ENCODE data around the gene RPL23. TPM values are rescaled to one million over a fixed set of nuclear protein-coding genes. Genes with fewer than 3 reads are reported as not detected.

RPL23 gene
- total and polyA plus RNA-seq, 4 donors = 1,147 to 5,274 (median 2,061) TPM

DNA sequence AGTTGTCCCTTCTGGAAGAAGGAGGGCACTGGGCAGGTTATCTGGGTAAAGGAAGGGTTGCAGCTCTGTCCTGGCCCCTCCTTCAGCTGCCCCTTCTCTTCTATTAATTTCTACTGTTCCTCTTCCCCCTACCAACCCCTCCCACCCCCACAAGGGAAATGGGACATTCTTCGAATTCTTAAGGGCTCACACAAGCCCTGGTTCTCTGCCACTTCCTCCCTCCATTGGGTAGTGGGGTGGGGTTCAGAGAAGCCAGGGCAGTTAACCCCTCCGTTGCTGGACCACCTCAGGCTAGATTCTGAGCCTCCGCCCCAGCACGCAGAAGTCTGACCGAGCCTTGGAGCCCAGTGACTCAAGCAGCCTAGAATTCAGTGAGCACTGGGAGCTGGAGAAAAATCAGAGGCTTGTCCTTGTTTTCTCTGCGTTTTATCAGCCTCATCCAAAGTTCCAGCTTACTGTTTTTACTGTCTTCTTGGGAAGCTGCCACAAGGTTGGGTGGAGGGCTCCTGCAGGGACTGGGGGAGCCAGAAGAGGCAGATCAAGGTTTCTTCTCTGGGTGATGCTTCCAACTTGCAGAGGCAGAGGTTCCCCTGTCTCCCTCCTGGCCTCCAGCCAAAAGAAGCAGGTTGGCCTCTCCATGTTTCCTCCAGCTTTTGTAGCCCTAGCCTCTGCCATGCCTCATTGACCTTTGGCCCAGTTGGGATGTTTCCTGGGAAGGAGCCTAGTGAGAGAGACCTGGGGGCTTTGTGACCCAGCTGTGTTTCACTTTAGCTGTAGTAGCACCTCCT is 26.6 kb upstream of the RPL23 start:
- intact Hi-C loops (cut with DNase I) = loop anchor here in 1 of 2 donors (5.0 to 10.0 kb wide), 2 partner anchors 37 to 275 kb away; partner anchors contain the start of gene PLXDC1
- Histone ChIP-seq H3K4me3 (ENCODE audit: low read length in 2 of 2) (no peak overlapping the region), H3K27ac (ENCODE audit: low read depth in 1 of 2, low read length in 2 of 2) (peak overlapping the region; percentile 44 to 65), H3K9me3 (ENCODE audit: control insufficient read depth, low read length) (no peaks in the 10 kb centered on the region), H3K27me3 (ENCODE audit: control insufficient read depth in 1 of 2, insufficient read depth in 2 of 2, low read length in 1 of 2) (no peaks in the 10 kb centered on the region), H3K36me3 (ENCODE audit: control insufficient read depth in 1 of 2, insufficient read depth in 2 of 2, low read length in 1 of 2) (peaks cover 0 to 2% of the 10 kb centered on the region in 2 donors), H3K4me1 (ENCODE audit: control insufficient read depth in 1 of 2, insufficient read depth in 2 of 2, low read length in 2 of 2) (peaks cover 2 to 8% of the 10 kb centered on the region in 2 donors)
- peak; percentile 16 for ATAC-seq (ENCODE audit: low FRiP score)
- peak; percentile 73 to 84 for DNase-seq
- 3 to 5% methylated on average over 6 of the region's 6 CpGs for WGBS, 2 donors

DNA sequence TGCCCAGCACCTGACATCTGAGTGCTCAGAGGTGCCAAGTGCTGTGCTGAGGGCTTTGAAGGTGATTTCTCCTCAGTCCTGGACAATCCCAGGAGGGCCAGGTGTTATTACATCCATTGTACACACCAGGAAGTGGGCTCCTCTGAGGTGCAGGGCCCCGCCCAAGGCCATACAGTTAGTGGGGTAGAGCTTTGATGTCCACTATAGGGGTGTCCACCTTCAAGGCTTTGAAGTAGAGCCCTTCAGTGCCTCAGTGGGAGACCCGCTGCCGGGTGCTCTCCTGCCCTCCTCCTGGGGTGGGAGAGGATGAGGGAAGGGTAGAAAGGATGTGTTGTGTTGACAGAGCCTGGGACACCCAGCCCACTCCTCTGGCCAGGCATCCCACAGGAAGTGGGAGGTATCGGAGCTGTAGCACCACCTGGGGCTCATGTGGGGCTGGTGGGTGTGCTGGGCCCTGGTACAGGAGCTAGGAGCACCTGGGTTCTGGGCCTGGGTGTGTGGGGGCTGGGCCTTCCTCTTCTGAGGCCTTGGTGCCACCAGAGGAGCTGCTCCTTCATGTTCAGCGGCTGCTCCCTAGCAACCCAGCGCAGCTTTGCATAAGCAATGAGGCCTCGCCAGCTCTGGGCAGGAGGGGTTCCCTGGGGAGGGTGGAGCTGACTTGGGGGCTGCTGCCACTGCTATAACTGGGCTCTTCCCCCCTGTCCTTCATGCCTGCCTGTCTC is 23.8 kb upstream of the RPL23 start:
- peaks cover 2 to 8% of the 10 kb centered on the region in 2 donors for H3K4me1 ChIP-seq (ENCODE audit: control insufficient read depth in 1 of 2, insufficient read depth in 2 of 2, low read length in 2 of 2)
- ATAC-seq (ENCODE audit: low FRiP score) (no peak), DNase-seq (no peak)
- 34 to 39% methylated on average over 7 of the region's 7 CpGs for WGBS, 2 donors
- peak overlapping the region in 1 of 2 donors; percentile 78 for H3K27ac ChIP-seq (ENCODE audit: low read depth in 1 of 2, low read length in 2 of 2)
- no peaks in the 10 kb centered on the region for H3K27me3 ChIP-seq (ENCODE audit: control insufficient read depth in 1 of 2, insufficient read depth in 2 of 2, low read length in 1 of 2)
- peaks cover 0 to 2% of the 10 kb centered on the region in 2 donors for H3K36me3 ChIP-seq (ENCODE audit: control insufficient read depth in 1 of 2, insufficient read depth in 2 of 2, low read length in 1 of 2)
- no peak overlapping the region for H3K4me3 ChIP-seq (ENCODE audit: low read length in 2 of 2)
- intact Hi-C loops (cut with DNase I) = loop anchor here in 1 of 2 donors (5.0 to 10.0 kb wide), 2 partner anchors 40 to 278 kb away; partner anchors contain the start of gene PLXDC1
- no peaks in the 10 kb centered on the region for H3K9me3 ChIP-seq (ENCODE audit: control insufficient read depth, low read length)

DNA sequence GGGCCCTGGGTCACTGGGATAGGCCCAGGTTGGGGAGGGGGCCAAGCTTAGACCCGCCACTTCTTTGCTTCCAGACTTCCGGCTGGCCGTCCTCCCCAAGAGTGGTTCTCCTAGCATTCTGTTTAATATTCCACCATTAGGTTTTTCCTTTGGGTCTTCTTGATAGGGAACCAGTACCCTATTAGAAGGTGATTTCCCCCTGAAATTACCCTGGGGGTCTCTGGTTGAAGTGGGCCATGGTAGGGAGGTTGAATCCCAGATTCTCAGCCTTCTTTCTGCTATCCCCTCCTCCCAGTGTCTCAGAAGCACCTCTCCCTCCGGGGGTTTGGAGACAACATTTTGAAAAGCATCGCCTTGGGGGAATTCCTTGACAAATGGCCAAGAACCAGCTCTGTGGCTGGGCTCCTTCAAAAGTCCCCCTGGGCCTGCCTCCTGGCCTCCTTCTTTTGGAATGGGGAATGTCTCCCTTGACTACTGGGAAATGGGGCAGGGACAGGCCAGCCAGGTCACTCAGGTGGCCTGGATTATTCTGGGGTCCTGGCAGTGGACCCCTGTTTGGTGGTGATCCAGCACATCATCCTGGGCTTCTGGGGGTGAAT is 22.1 kb upstream of the RPL23 start:
- no peak for DNase-seq
- intact Hi-C loops (cut with DNase I) = loop anchor here in 1 of 2 donors (5.0 to 10.0 kb wide), 2 partner anchors 42 to 279 kb away; partner anchors contain the start of gene PLXDC1
- Histone ChIP-seq H3K27me3 (ENCODE audit: control insufficient read depth in 1 of 2, insufficient read depth in 2 of 2, low read length in 1 of 2) (no peaks in the 10 kb centered on the region), H3K27ac (ENCODE audit: low read depth in 1 of 2, low read length in 2 of 2) (peak overlapping the region in 1 of 2 donors; percentile 73), H3K9me3 (ENCODE audit: control insufficient read depth, low read length) (no peaks in the 10 kb centered on the region), H3K4me1 (ENCODE audit: control insufficient read depth in 1 of 2, insufficient read depth in 2 of 2, low read length in 2 of 2) (peaks cover 0 to 7% of the 10 kb centered on the region in 2 donors), H3K36me3 (ENCODE audit: control insufficient read depth in 1 of 2, insufficient read depth in 2 of 2, low read length in 1 of 2) (peaks cover 0 to 2% of the 10 kb centered on the region in 2 donors), H3K4me3 (ENCODE audit: low read length in 2 of 2) (no peak overlapping the region)
- WGBS, 2 donors = 7 to 19% methylated on average over 5 of the region's 5 CpGs
- no peak for ATAC-seq (ENCODE audit: low FRiP score)

DNA sequence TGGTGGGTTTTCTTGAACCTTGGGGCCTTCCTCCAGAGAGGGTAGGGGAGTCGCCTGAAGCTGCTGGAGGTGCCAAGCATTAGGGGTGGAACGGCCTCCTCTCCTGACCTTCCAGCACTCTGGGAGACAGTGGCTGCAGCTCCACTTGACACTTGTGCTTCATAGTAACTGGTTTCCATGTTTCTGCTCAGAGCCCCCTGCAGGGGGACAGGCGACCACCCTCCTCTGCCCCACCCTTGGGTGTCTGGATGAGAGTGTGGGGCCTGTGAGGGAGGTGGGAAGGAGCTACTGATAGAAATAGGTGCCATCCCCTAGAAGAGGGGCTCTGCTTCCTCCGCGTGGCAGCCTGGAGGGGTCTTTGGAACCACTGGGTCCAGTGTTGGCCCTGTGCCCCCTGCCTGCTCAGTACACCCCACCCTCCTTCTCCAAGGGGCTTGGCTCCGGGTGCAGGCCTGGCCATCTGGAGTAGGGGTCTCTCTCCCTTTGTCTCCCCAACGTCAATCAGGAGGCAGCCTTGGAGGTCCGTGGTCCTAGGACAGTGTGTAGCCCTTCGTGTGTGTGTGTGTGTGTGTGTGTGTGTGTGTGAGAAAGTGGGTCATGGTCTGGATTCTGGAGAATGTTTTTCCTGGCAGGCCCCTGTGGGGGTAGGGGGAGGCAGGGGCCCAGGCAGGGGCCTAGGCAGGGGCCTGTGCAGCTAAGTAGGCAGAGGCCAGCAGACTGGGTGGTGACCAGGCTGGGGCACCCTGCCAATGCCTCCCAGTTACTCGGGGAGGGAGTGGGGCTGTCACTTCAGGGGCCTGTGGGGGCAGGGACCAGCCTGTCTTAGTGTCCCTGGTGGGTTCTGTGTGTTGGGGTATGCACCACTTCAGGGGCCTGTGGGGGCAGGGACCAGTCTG is 21.2 kb upstream of the RPL23 start:
- Histone ChIP-seq H3K27ac (ENCODE audit: low read depth in 1 of 2, low read length in 2 of 2) (peak overlapping the region; percentile 14 to 73), H3K4me3 (ENCODE audit: low read length in 2 of 2) (no peak overlapping the region), H3K36me3 (ENCODE audit: control insufficient read depth in 1 of 2, insufficient read depth in 2 of 2, low read length in 1 of 2) (peaks cover 0 to 2% of the 10 kb centered on the region in 2 donors), H3K4me1 (ENCODE audit: control insufficient read depth in 1 of 2, insufficient read depth in 2 of 2, low read length in 2 of 2) (peaks cover 0 to 5% of the 10 kb centered on the region in 2 donors), H3K9me3 (ENCODE audit: control insufficient read depth, low read length) (no peaks in the 10 kb centered on the region), H3K27me3 (ENCODE audit: control insufficient read depth in 1 of 2, insufficient read depth in 2 of 2, low read length in 1 of 2) (no peaks in the 10 kb centered on the region)
- intact Hi-C loops (cut with DNase I) = loop anchor here in 1 of 2 donors (5.0 to 10.0 kb wide), 2 partner anchors 43 to 280 kb away; partner anchors contain the start of gene PLXDC1
- DNase-seq = peak; percentile 62 to 87
- WGBS, 2 donors = 8 to 12% methylated on average over 10 of the region's 10 CpGs
- peak; percentile 19 for ATAC-seq (ENCODE audit: low FRiP score)

DNA sequence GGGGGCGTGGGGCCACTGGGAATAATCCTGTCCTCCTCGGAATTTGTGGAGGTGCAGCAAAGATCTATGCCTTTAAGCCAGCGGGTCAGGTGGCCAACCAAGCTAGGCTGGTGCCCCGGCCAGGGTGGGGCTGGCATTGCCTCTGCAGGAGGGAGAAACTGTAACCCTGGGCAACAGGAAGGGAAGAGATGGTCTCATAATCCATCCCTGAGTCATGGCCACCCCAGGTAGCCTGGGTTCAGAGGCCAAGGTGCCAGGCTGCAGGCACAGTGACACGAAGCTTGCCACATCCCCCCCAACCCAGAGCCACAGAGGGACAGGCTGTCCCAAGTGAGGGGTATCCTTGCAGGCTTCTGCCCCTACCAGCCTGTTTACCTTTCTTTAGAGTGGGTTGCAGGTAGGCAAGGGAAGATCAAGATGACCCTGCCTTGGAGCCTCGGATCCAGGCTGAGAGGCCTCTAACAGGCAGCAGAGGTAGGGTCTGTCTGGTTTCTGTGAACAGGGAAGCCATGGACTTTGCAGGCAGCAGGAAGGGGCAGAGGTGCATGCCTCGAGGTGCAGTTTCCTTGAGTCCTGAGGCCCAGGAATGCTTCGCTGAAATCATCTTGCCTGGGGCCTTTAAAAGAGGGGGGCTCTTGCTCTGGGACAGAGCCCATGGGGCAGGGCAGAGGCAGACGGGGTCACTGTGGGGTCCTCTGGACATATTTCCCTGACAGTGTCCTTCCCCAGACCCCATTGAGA is 20.3 kb upstream of the RPL23 start:
- H3K36me3 ChIP-seq (ENCODE audit: control insufficient read depth in 1 of 2, insufficient read depth in 2 of 2, low read length in 1 of 2) = peaks cover 0 to 2% of the 10 kb centered on the region in 2 donors
- peaks cover 0 to 5% of the 10 kb centered on the region in 2 donors for H3K4me1 ChIP-seq (ENCODE audit: control insufficient read depth in 1 of 2, insufficient read depth in 2 of 2, low read length in 2 of 2)
- H3K27me3 ChIP-seq (ENCODE audit: control insufficient read depth in 1 of 2, insufficient read depth in 2 of 2, low read length in 1 of 2) = no peaks in the 10 kb centered on the region
- 6 to 12% methylated on average over 9 of the region's 9 CpGs for WGBS, 2 donors
- no peak overlapping the region for H3K4me3 ChIP-seq (ENCODE audit: low read length in 2 of 2)
- H3K9me3 ChIP-seq (ENCODE audit: control insufficient read depth, low read length) = no peaks in the 10 kb centered on the region
- no peak for DNase-seq
- intact Hi-C loops (cut with DNase I) = loop anchor here in 1 of 2 donors (10.0 kb wide), 1 partner anchor 281 kb away; the partner anchor contains the start of gene PLXDC1
- H3K27ac ChIP-seq (ENCODE audit: low read depth in 1 of 2, low read length in 2 of 2) = peak overlapping the region; percentile 14 to 73
- no peak for ATAC-seq (ENCODE audit: low FRiP score)

DNA sequence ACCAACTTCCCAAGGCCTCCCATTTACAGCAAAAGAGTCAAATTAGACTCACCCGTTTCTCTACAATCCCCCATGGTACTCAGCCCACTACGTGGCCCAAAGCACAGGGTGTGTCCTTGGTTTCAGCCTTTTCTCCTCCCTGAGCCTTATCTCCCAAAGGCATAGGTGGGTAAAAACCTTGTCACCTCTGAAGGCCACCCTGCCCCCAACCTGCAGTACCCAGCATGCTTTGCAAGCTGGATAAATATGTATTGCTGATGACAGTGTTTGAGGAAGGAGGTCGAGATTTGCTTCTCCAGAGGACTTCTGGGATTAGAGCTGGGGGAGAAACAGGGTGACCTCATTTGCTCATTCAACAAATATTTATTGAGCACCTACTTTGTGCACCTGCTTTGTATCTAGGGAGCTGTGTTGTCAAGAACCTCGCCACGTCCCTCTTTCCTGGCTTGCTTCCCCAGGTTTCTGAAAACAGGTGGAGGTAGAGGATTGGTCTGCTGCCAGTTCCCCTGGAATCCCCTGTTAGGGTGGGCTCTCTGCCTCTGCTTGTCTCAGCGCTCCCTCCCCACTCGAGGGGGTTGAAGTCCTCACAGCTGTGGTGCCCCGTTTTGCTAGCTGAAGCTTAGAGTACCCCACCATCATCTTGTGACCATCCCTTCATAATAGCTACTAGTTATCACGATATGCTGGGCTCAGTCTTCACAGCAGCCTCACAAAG is 19.3 kb upstream of the RPL23 start:
- DNase-seq (no peak), ATAC-seq (ENCODE audit: low FRiP score) (no peak)
- peaks cover 0 to under 1% of the 10 kb centered on the region in 2 donors for H3K36me3 ChIP-seq (ENCODE audit: control insufficient read depth in 1 of 2, insufficient read depth in 2 of 2, low read length in 1 of 2)
- no peaks in the 10 kb centered on the region for H3K9me3 ChIP-seq (ENCODE audit: control insufficient read depth, low read length)
- peak overlapping the region in 1 of 2 donors; percentile 52 for H3K27ac ChIP-seq (ENCODE audit: low read depth in 1 of 2, low read length in 2 of 2)
- H3K27me3 ChIP-seq (ENCODE audit: control insufficient read depth in 1 of 2, insufficient read depth in 2 of 2, low read length in 1 of 2) = no peaks in the 10 kb centered on the region
- peaks cover 0 to 5% of the 10 kb centered on the region in 2 donors for H3K4me1 ChIP-seq (ENCODE audit: control insufficient read depth in 1 of 2, insufficient read depth in 2 of 2, low read length in 2 of 2)
- H3K4me3 ChIP-seq (ENCODE audit: low read length in 2 of 2) = peak overlapping the region in 1 of 2 donors; percentile 4
- WGBS, 2 donors = 18 to 19% methylated on average over 9 of the region's 9 CpGs
- intact Hi-C loops (cut with DNase I) = loop anchor here in 1 of 2 donors (10.0 kb wide), 1 partner anchor 282 kb away; the partner anchor contains the start of gene PLXDC1

DNA sequence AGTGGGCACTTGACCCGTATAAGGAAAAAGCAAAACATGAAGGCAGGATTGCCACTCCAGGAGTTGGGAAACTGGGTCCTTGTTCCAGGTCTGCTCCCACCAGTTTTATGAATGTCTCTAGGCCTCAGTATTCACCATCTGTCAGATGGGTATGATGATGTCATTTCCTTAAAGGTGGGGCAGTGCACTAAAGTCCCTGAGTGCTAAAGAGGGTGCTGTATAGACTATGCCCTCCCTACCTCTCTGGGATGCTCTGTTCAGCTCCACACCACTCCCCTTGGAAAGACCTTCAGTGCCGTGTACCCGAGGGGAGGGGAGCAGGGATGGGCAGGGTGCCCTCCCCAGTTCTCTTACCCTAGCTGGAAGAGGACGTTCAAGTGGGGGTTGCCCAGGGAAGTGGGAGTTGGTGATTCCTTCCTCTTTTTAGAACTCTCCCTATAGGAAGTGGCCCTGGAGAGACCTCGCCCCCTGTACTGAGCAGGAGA is 18.5 kb upstream of the RPL23 start:
- no peak for DNase-seq
- Histone ChIP-seq H3K27me3 (ENCODE audit: control insufficient read depth in 1 of 2, insufficient read depth in 2 of 2, low read length in 1 of 2) (no peaks in the 10 kb centered on the region), H3K4me1 (ENCODE audit: control insufficient read depth in 1 of 2, insufficient read depth in 2 of 2, low read length in 2 of 2) (peaks cover 0 to 5% of the 10 kb centered on the region in 2 donors), H3K4me3 (ENCODE audit: low read length in 2 of 2) (peak overlapping the region; percentile 4 to 77), H3K27ac (ENCODE audit: low read depth in 1 of 2, low read length in 2 of 2) (peak overlapping the region in 1 of 2 donors; percentile 46), H3K36me3 (ENCODE audit: control insufficient read depth in 1 of 2, insufficient read depth in 2 of 2, low read length in 1 of 2) (no peaks in the 10 kb centered on the region), H3K9me3 (ENCODE audit: control insufficient read depth, low read length) (no peaks in the 10 kb centered on the region)
- no peak for ATAC-seq (ENCODE audit: low FRiP score)
- intact Hi-C loops (cut with DNase I) = loop anchor here in 1 of 2 donors (10.0 kb wide), 1 partner anchor 283 kb away; the partner anchor contains the start of gene PLXDC1
- WGBS, 2 donors = 11 to 12% methylated on average over 5 of the region's 5 CpGs
